ENCODE results near the gene HEG1.

The HEG1 gene

DNA sequence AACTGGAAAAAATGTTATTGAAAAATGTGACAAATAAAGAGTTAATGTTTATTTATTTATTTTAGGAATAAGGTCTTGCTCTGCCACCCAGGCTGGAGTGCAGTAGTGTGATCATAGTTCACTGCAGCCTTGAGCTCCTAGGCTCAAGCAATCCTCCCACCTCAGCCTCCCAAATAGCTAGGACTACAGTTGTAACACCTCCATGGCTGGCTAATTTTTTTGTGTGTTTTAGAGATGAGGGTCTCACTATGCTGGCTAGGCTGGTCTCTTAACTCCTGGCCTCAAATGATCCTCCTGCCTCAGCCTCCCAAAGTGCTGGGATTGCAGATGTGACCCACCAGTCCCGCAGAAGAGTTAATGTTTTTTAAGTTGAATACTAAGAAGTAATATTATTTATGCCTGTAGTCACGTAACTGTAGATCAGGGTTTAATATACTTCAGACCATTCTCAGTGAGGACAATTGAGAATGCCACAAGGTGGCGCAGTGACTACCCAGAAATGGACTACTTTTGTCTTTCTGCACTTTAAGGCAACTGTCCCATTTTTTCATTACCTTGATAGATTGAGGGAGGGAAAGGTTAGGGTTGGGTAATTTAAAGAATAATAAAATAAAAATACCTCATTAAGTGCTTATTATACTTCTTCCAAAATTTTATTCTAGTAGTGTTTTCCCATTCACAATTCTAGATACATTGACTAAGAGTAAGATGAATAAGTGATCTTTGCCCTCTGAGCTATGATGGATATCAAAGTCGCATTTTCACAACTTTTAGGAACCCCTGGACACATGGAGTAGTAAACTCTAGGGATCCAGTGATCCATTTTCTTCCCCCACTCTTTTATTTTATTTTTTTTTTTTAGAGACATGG is 127.2 kb downstream of the HEG1 start:
- no peak overlapping the region for H3K4me3 ChIP-seq (ENCODE audit: low read length)
- peak; percentile 25 for DNase-seq (ENCODE audit: low read depth)
- TF ChIP-seq, protein P1, sequence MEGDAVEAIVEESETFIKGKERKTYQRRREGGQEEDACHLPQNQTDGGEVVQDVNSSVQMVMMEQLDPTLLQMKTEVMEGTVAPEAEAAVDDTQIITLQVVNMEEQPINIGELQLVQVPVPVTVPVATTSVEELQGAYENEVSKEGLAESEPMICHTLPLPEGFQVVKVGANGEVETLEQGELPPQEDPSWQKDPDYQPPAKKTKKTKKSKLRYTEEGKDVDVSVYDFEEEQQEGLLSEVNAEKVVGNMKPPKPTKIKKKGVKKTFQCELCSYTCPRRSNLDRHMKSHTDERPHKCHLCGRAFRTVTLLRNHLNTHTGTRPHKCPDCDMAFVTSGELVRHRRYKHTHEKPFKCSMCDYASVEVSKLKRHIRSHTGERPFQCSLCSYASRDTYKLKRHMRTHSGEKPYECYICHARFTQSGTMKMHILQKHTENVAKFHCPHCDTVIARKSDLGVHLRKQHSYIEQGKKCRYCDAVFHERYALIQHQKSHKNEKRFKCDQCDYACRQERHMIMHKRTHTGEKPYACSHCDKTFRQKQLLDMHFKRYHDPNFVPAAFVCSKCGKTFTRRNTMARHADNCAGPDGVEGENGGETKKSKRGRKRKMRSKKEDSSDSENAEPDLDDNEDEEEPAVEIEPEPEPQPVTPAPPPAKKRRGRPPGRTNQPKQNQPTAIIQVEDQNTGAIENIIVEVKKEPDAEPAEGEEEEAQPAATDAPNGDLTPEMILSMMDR (conservative IDR thresholded peaks at IDR 0.05; ENCODE audit: low read depth, low read length) = peak; percentile 82

DNA sequence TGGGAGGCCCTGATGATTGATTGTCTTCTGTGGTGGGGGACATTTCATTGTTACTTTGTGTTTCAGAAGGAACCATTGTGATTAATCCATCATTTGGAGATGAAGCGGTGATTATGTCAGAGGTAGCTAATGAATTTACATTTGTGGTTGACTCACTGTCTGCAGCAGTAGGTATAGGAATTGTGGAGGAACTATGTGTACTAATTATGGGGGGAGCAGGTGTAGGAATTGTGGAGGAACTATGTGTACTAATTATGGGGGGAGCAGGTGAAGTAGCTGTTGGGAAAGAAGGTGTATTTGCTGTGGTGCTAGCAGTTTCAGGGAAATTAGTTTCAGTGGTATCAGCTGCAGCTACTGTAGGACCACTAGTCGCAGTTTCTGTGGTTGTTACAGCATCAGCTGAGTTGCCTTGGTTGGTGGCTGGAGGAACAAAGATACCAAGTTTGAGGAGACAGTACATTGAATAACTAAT is 128.2 kb downstream of the HEG1 start:
- TF ChIP-seq, protein P1 (conservative IDR thresholded peaks at IDR 0.05; ENCODE audit: low read depth, low read length) = no peak
- DNase-seq (ENCODE audit: low read depth) = no peak

DNA sequence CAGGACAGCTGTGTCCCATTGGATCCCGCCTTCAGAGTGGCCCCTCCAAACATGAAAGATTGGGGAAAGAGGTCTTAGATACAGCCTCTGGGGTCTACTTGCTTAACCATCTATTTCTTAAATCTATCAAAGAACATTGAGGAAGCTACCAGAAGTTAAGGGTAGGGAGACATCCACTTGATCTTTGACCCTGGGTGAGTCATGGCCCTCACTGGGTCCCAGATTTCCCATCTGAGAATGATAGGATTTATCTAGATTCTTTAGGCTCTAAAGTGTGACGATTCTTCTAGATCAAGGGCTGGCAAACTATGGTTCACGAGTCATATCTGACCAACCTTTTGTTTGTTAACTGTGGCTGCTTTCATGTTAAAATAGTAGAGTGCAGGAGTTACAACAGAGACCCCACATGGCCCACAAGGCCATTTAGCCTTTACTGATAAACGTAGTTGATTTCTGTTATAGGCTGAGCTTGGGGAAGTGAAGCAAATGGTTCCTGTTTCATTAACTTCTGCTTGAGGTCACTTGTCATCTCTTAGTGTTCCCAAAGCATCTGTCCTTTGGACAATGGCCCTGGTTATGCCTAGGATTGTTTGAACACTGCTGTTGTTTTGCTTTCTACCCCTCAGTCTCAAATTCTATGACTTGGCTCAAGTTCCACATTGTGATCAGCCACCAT is 129.2 kb downstream of the HEG1 start:
- DNase-seq (ENCODE audit: low read depth) = no peak
- no peak overlapping the region for H3K4me3 ChIP-seq (ENCODE audit: low read length)
- TF ChIP-seq, protein P1 (conservative IDR thresholded peaks at IDR 0.05; ENCODE audit: low read depth, low read length) = no peak

More for the DNA sequence above, 128.2 kb downstream of the HEG1 start:
- no peak overlapping the region for H3K4me3 ChIP-seq (ENCODE audit: low read length)

DNA sequence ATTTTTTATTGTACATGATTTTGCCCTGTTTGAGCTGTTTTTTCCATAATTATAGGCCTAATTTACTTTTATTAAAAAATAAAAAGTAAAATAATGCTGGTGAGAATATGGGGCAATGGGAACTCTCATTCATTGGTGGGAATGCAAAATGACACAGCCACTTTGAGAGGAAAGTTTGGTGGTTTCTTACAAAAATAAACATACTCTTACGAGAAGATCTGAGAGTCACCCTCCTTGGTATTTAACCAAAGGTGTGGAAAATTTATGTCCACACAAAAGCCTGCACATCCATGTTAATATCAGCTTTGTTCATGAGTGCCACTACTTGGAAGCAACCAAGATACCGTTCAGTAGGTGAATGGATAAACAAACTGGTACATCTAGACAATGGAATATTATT is 131.1 kb downstream of the HEG1 start:
- TF ChIP-seq, protein P1 (conservative IDR thresholded peaks at IDR 0.05; ENCODE audit: low read depth, low read length) = no peak
- H3K4me3 ChIP-seq (ENCODE audit: low read length) = no peak overlapping the region
- no peak for DNase-seq (ENCODE audit: low read depth)

DNA sequence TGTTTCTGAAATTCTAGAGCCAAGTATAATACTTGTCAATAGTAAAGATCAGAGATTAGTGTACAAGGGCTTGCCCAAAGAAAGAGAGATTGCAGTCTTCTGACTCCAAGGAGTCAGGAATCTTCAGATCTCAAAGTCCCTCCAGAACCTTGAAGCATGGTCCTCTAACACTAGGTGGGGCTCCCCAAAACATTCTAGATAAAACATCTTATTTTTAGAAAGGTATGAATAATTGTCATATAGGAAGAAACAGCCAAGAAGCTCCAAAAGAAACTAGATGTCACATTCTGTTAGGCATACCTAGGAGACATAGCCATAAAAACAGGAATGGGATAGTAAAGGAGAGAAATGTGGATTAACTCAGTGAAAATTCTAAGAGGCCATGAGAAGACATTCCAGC is 132.0 kb downstream of the HEG1 start:
- no peak for DNase-seq (ENCODE audit: low read depth)
- TF ChIP-seq, protein P1 (conservative IDR thresholded peaks at IDR 0.05; ENCODE audit: low read depth, low read length) = peak; percentile 43
- no peak overlapping the region for H3K4me3 ChIP-seq (ENCODE audit: low read length)

DNA sequence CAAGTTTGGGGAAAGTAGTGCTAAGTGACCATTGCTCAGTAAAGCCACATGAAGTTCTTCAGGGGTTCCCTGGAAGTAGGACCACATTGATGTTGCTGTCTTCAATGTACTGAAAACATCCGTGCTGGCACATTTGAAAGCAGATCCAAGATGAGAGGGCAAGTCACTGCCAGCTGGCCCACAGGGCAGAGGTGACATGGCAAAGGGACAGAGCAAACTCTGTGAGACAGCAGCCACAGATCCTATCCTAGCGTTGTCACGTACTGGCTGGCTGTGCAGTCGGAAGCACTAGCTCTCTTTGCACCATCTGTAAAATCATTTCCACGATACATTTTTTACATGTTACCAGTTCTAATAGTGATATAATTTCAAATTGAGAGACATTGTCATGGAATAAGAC is 135.1 kb downstream of the HEG1 start:
- H3K4me3 ChIP-seq (ENCODE audit: low read length) = no peak overlapping the region
- no peak for DNase-seq (ENCODE audit: low read depth)
- TF ChIP-seq, protein P1 (conservative IDR thresholded peaks at IDR 0.05; ENCODE audit: low read depth, low read length) = no peak

Data from retinal pigment epithelial cell (primary cell).